HG02571 (cell line): Measurements from ENCODE around the gene DBH.
"Not testable (repeated sequence)": the region's sequence is repeated elsewhere in the genome, so short reads cannot be mapped to it uniquely, and the experiment has no call there.

Experiments used
- ATAC-seq: cut with Tn5 transposase; IDR thresholded peaks from one replicate; pipeline ENCODE4 v1.9.1; 2021; ENCODE audit warnings: mild to moderate bottlenecking, moderate library complexity; ENCODE audit not compliant: unreplicated experiment

DBH gene

DNA sequence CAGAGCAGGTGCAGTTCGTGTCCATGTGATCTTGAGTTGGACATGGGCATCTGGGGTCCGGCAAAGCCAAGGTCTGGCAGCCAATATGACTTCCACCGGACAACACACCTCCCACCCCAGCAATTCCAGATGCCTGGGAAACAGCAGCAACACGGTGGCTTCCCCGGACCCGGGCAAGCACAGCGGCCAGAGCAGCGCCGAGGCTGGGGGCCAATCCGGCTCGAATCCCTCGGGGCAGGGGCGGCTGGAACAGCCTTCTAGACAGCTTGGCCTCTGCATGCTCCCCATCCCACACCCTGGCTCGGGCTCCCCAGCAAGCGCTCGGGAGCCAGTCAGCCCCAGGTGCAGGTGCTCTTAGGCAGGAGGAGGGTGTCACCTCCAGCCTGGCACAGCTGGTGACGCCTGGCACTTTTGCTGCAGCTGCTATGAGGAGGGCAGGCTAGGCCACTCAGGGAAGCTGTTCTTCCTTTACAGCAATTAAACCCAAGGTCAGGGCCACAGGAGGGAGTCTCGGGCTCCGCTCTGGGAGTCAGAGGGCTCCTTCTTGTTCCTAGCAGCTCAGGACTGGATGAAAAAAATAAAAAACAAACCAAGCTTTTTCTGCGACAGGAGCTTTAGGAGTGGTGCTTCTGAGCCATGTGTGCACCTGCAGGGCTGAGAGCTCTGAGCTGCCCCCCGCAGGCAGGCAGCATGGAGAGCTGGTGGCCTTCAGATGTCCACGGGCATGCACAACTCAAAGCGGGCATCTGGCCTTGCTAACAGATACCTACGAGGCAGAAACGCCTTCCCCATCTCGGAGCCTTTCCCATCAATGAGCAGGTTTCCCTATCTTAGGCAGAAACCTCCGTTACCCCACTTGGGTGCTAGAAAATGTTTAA, 28.2 kb downstream of the DBH start:
- ATAC-seq = no peak

DNA sequence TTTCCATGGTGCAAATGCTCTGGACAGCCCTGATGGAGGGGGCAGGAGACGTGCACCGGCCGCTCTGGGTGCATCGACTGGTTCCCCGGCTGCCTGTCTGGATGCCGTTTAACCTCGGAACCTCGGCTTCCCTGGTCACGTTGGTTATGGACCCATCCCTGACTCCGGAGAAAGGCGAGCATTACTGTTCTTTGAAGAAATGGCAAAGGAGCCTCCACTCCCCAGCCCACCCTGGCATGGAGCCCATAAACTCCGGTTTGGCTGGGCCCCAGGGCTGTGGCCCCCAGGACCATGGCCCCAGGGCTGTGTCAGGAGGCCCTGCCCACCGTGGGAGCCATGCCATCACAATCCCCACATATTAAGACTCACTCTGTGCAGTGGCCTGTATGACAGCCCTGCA, 28.9 kb downstream of the DBH start:
- no peak for ATAC-seq

DNA sequence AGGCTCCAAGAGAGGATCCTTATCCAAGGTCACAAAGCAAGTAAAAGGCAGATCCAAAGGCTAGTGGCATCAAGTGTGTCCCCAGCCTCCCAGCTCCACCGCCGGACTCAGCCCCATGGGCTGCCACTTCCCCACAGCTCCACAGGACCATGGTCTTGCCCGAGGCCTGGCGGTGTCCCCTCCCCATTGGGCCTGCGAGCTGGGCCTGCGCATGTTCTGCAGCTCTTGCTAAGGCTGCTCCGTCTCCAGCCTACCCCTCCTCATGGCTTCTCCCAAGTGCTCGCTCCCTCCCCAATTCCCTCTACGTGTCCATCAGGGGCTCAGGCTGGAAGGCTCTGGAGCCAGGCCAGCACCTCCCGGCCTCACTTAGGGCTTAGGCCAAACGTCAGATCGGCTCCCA, 29.4 kb downstream of the DBH start:
- ATAC-seq = no peak

DNA sequence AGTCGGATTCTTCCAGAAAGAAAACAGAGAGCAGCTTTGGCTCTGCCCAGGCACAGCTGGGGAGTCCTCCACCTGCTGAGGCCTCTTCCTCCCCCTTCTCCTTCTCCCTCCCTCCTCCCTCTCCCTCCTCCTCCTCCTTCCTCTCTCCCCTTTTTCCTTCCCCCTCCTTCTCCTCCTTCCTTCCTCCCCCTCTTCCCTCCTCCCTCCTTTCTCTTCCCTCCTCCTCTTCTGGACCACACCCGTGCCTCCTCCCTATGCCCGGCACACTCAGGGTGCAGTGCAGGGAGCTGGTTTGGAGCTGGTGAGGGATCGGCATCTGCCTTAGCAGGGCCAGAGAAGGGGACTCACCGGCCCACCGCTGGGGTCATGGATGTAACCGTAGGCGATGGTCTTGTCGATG, 30.2 kb downstream of the DBH start:
- no peak for ATAC-seq

DNA sequence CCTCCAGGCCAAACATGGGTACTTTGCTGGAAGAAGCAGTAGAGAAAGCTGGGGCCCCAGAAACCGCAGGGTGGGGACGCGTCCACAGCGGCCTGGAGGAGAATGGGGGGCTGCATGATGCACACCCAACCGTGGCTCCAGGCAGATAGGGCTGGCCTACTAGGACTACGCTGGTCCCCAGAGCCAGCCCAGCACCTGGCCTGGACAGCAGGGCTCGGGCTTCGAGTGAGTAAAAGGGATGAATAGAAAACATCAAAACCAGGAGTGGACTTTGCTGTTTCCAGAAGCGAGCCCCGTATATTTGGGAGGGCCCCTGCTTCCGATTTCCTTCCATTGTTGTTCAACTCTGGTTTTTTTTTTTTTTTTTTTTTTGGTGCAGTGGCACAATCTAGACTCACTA, 30.7 kb downstream of the DBH start:
- no peak for ATAC-seq

DNA sequence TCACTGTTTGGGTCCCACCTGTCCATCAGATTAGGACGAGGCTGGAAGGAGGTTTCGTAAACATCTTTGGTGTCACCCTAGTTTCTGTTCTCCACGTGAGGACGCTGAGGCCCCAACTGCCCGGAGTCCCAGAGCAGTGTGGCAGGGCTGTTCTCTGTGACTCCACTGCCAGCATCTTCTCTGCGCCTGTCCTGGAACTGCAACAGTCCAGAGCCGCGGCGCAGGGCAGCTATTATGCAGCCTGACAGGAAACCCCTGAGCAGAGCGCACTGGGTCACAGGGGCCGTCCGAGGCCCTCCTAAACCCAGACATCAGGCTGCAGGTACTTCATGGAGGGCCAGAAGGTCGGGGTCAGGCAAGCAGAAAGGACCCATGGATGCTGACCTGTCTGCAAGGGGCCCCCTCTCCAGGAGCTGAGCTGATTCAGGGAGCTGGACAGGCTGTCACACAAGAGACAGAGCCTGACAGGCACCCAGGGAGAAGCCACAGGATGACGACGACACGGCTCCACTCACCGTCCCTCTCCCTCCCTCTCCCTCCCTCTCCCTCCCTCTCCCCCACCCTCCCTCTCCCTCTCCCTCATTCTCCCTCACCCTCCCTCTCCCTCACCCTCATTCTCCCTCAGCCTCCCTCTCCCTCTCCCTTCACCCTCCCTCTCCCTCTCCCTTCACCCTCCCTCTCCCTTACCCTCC, 31.7 kb downstream of the DBH start:
- no peak for ATAC-seq

DNA sequence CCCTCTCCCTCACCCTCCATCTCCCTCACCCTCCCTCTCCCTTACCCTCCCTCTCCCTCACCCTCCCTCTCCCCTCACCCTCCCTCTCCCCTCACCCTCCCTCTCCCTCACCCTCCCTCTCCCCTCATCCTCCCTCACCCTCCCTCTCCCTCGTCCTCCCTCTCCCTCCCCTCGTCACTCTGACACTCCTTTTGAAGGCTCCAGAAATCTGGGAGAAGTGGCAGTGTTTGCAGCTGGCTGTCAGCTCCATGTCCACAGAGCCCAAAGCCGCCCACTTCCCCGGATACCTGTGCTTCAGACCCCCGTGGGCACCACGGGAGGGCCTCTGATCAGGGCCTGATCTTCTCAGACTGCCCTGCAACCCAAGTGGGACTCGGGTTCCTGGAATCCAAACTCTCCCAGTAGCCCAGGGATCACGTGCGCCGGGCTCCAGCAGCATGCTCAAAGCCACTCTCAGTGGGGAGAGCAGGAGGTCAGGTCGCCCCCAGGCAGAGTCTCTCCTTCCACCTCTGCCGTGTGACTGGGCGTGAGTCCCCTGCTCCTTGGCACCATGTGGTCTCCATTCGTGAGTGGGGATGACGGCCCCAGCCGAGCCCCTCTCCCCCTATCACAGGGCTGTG, 33.1 kb downstream of the DBH start:
- no peak for ATAC-seq

DNA sequence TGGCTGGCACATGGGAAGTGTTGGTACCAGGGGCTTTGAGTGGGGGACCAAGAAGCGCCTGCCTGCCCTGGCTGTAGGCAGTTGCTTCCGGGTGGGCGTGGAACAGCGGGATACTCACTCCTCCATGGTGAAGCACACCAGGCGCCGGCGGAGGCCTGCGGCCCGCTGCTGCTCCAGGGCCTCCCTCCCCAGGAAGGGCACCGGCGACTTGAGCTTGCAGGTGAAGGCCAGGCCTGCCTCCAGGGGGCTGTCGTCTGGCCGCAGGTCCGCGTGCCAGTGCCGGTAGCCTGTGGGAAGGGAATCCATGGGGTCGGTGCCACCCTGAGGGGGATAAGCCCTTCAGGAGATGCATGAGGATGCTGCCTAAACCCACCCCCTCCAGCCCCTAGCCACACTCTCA, 34.3 kb downstream of the DBH start:
- ATAC-seq = no peak

DNA sequence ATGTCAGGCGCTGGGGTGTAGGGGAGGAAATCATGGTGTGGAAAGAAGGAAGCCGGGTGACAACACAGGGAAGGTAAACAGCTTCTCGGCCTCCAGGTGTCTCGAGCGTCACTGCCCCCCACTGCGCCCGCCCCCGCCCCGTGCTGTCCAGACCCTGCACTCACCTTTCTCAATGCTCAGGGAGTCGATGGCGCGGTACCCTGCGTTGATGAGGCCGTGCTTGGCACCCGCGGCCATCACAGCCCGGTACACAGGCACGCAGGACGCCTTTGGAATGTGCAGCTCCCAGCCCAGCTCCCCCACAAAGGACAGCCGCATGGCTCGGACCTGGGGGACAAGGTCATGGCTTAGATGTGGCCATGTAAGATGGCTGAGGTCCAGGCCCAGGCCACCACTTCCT, 35.2 kb downstream of the DBH start:
- no peak for ATAC-seq

DNA sequence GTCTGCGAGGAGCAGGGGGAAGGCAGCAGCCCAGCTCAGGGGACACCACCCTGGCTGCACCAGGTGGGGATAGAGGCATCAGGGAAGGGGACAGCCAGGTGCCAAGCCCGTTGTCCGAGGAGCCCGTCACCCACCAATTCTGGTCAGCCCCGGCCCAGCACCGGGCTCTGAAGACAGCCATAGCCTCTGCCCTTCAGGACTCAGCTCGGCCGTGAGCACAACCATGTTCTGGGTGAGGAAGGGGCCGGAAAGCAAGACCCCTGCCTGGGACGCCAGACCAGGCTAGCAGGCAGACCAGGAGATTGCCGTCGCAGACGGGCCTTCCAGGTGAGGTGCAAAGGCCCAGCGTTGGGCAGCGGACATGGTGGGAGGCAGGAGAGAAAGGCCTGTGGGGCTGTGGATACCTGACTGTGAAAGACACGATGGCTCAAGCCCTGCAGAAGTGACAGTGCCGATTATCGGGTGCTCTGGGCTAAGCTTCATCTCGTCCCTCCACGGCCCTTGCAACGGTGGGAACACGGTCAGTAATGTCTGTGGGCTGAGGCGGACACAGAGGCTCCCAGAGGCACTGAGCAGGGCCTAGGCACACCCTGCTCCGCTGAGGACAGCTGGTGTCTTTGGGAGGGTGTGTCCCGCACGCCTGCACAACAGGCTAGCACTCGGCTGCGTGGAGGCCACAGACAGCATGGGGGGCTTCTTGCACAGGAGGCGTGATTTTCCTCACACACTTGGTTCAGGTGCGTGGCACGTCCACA, 36.5 kb downstream of the DBH start:
- no peak for ATAC-seq

DNA sequence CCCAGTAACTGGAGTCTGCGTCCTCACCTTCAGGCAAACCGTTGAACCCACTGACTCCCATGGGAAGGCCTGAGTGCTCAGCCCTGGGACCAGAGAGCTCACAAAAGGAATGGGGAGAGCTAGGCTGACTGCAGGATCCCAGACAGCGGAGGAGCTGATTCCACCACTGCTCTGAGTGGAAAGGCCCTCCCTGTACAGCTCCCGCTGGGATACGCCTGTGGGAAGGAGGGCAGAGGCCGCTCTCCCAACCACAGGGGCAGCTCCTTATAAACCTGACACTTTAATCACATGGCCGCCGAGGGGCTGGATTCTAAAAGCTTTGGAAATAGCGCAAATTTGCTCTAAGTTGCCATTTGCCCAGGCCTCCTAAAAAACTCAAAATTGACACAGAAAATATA, 37.1 kb downstream of the DBH start:
- ATAC-seq = no peak

DNA sequence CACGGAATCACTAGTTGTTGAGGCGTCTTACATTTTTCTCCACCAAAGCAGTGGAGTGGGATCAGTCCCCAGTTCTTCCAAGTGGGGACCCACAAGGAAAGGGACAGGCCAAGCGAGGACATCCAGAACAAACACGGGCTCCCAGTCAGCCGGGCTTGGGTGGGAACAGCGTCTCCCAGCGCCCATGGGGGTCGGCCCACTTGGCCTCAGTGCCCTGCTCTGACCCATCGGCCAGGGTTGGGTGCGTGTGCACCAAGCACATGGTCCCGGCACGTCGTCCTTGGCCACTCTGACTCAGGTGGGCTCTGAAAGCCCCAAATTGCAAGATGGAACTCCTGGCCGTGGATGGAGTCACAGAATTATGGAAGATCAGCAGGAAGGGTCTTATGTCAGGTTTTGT, 37.9 kb downstream of the DBH start:
- no peak for ATAC-seq

DNA sequence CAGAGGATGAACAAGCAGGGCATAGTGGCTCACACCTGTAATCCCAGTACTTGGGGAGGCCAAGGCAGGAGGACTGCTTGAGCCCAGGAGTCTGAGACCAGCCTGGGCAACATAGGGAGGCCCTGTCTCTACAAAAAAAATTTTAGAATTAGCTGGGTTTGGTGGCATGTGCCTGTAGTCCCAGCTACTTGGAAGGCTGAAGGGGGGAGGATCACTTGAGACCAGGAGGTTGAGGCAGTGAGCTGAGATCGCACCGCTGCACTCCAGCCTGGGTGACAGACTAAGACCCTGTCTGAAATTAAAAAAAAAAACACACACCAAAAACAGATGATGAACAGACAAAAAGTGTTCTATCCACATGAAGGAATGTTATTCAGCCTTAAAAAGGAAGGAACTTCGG, 39.6 kb downstream of the DBH start:
- not testable (repeated sequence) for ATAC-seq

DNA sequence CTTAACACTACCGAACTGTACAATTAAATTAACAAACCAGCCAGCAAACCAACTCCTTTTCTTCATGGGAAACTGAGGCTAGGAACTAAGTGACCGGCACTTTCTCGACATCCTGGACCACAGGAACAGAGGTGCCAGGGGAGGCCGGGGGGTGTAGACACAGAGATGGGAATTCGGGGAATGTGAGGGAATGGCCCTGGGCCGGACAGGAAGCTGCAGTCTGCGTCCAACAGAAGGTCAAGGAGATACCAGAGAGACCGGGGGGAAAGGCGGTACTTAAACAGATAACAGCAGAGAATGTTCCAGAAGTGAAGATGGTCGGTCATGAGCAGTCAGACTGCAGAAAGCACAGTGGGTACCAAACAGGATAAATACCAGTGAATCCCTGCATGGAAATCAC, 40.3 kb downstream of the DBH start:
- no peak for ATAC-seq

DNA sequence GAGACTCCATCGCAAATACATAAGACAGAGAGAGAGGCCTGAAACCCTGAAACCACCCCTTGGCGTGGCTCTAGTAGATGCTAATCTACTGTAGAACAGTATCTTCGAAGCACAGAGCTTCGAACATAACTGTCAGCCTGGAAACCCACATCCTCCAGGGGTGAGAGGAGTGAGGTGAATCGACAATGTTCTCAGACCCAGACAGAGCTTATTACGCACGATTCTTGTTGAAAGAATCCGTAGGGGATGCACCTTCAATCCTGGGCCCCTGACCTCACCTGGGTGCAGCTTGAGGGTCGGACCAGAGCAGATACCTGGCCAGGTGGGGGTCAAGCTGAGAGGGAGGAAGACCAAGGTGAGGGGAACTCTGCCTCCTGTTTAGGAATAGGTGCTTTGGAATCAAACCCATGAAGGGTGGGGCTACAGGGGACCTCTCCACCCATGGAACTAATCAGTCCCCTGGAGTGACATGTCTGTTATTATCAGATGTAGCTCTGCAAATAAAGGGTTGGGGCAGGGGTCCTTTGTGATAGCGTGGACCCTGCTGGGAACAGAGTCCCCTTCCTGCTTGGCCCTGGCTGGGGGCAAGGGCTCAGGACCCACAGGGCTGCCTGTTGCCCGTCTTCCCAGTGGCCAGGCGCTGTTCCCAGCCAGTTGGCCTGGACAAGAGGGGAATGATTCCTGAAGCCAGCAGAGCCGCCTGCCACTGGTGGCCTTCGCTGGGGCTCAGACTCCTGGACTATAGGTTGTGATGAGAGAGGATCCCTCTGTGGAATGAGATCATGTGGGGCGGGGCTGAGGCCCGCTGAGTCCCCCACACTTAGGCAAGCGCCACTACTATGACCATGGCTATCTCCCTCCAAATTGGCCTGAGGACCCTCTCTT, 41.2 kb downstream of the DBH start:
- no peak for ATAC-seq

DNA sequence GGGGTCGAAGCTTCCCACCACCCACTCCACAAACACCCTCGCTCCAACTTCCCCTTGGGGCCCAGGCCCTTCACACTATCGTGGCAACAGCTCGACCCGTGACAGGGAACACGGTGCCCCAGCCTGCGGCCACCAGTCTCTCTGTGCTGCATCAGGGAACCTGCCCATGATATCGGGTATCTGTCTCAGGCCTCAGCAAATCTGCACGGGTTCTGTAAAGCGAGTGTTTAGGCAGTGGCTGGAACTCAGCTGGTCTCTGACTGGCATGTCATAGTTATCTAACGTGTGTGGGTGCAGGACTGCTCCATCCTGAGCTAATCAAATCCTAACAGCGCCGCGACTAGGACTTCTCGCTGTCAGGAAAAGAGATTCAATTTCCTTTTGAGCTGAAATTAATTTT, 42.9 kb downstream of the DBH start:
- ATAC-seq = no peak

DNA sequence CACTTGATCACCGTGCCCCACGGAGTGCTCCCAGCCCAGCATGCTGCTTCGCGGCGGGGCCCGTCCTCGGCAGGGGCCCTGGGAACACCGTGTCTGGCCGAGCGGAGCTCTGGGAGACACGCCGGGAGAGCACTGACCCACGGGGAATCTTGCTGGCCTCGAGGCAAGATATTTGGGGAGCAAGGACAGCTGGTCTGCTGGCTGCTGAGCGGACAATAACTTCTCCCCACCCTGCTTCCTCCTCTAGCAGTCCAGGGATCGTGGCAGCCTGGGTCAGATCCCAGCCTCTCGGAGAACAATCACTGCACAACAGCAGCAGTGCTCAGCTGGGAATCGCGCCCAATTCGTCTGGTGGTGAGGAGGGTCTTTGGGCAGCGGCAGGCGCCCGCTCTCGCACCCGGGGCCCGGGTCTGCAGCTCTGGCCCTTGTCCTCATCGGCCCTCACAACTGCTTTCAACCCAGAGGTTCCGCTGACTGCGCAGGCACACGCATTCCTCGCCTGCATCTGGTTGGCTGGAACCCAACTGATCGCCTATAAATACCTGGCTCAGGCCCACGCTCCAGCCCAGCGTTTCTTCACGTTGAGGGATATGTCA, 43.4 kb downstream of the DBH start:
- ATAC-seq = no peak

DNA sequence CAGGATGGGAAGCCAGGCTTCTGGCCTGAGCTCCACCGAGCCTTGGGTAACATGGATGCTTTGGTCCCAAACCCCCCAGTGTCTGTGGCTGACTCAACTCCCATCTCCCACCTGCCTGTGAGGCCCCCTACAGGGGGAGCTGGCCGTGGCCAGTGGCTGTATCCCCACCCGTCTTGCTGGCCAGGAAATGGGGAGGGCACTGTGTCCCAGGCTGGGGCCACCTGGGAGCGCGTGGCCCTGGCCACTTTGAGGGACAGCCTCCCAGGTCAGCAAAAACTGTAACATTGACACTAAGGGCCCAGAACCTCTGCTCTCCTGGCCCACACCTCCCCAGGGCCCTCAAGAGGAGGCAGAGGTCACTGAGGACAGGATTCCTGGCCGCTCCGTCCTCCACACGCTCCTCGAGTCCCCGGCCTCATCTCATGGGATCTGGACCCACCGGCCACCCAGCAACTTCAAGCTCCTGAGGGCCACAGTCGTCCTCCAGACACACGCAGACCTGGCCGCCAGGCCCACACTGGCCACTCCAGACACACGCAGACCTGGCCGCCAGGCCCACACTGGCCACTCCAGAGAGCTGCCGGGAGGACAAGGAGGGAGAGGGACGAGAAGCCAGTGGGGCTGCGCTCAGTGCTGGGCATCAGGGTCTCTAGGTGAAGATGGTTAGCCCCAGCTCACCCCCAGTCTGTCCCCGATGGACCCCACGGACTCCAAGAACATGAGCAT, 44.2 kb downstream of the DBH start:
- ATAC-seq = no peak

DNA sequence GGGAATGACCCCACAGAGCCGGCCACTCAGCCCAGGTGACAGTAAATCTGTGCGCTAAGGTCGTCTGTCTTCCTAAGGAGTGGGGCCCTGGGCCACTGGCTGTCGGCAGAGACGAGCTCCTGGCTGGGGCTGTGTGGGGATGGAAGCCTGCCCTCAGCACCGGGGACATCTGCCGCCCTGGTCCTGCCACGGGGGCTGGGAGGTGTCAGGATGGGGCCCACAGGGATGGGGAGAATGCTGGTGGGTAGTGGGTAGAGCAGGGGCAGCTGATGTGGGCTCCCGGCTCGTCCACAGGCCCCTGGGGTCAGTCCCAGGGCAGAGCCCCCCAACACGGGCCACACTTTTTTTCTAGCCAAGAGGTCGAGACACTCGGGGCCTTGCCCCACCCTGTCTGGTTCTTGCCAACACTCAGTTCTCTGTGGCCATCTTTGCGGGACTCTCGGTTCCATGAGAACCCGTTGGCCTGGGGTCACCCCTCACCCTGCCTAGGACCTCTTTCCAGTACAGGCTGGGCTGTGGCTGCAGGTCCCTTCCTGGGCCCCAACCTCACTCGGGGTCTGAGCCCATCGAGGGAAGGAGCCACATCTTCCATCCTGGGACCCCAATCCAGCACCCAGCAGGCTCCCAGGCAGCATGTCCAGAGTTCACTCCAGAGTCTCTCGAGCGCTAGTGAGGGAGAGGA, 45.0 kb downstream of the DBH start:
- no peak for ATAC-seq
